H1 (cell line): Measurements from ENCODE around the gene PCIF1.

Experiments used
- CTCF ChIP-seq, 3 experiments: IDR thresholded peaks; 1 replicate in 2 of 3; 2 replicates in 1 of 3; pipeline versions ENCODE4 v1.5.1 to v1.6.1; 2011; ENCODE audit warnings: low read length in 3 of 3, mild to moderate bottlenecking in 3 of 3, inconsistent platforms in 2 of 3, low read depth in 1 of 3, moderate library complexity in 1 of 3; ENCODE audit not compliant: insufficient read depth in 1 of 3; ENCODE audit errors: control extremely low read depth in 1 of 3
- POLR2A ChIP-seq, 2 experiments: IDR thresholded peaks; 1 replicate in 1 of 2; 2 replicates in 1 of 2; pipeline ENCODE4 v1.6.1; 2011; ENCODE audit warnings: low read depth in 2 of 2, low read length in 2 of 2, mild to moderate bottlenecking in 2 of 2; ENCODE audit errors: control extremely low read depth in 1 of 2
- POU5F1 ChIP-seq: IDR thresholded peaks from 2 replicates; pipeline ENCODE4 v1.6.1; 2011; ENCODE audit warnings: low read depth, mild to moderate bottlenecking, low read length, moderate library complexity

DNA sequence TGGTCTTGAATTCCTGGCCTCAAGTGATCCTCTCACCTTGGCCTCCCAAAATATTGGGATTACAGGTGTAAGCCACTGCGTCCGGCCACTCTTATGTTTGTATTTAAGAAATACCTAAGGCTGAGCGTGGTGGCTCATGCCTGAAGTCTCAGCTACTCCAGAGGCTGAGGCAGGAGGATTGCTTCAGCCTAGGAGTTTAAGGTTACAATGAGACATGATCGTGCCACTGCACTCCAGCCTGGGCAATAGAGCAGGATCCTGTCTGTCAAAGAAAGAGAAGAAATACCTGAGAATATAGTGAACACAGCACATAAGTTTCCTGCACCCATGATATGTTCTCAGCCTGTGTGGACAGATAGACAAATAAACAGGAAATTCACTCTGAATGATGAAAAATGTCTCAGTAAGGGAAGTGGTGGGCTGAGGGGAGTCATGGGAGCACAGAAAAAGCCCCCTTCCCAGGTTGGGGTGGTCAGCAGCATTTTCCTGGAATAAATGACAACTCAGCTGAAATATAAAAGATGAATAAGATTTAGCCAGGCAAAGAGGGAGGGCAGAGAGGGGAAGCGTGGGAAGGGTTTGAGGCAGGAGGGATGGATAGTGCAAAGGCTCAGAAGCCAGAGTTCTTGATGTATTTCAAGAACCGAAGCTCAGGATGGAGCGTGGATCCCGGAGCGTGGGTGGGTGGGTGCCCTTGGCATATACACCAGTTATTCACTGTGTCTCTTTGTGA lies 60.4 kb downstream of the PCIF1 start:
- TF ChIP-seq POLR2A (IDR thresholded peaks at IDR 0.05; ENCODE audit: control extremely low read depth in 1 of 2, low read depth in 2 of 2, low read length in 2 of 2) (no peak), POU5F1 (no peak), CTCF (IDR thresholded peaks at IDR 0.05; ENCODE audit: control extremely low read depth in 1 of 3, insufficient read depth in 1 of 3, low read depth in 1 of 3, low read length in 3 of 3) (no peak)
